Stimulated activated CD8-positive, alpha-beta memory T cell treated with anti-CD3 and anti-CD28 coated beads, Interleukin-12 subunit alpha, Interleukin-12 subunit beta, amount 100 ng/mL, for 4 hours (primary cell): ENCODE measurements around the gene MEGF11.

ENCODE experiments used
- DNase-seq: peaks from one replicate; pipeline ENCODE4 v3.0.0-alpha.2; 2020; ENCODE audit warnings: low read depth

MEGF11 gene

GRCh38 chr15:66114863-66115425 lies 138.6 kb downstream of the MEGF11 start:
- no peak for DNase-seq

GRCh38 chr15:66112388-66112787 lies 141.2 kb downstream of the MEGF11 start:
- DNase-seq: no peak

GRCh38 chr15:66111363-66111762 lies 142.2 kb downstream of the MEGF11 start:
- no peak for DNase-seq

- DNase-seq: no peak
Measured at GRCh38 chr15:66110864-66111263, 142.7 kb downstream of the MEGF11 start.

- no peak for DNase-seq
Measured at GRCh38 chr15:66109826-66110225, 143.7 kb downstream of the MEGF11 start.

DNA sequence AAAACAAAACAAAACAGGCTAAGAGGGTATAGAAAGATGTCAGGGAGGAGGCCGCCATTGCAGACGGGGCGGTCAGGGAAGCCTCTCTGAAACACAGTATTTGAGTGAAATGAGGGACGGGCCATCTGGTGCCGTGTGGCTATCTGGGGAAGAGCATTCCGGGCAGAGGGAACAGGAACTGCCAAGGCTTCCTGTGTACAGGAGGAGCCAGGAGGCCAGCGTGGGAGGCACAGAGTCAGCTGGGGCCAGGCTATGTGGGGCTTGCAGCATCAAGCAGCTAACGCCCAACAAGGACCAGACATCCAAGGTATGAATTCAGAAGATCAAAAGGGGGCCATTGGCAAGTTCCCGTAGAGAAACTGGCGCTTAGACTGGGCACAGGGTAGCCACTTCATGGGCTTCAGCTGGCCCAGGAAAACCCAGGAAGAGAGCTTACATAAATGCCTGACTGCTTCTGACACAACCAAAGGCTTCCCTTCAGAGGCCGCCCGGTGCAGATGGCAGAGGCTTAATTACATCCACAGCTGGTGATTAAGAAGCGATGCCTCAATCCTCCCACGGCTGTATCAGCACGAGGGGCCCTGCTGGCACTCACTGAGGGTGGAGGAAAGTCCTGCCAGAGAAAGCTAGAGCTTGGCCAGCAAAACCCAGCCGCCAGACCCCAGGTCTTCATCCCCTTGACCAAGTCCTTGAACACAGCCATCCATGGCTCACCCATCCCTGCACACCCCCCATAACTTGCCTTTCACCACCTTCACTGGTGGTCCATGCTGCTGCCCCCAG lies 144.9 kb downstream of the MEGF11 start:
- DNase-seq: no peak

GRCh38 chr15:66107070-66107469 lies 146.5 kb downstream of the MEGF11 start:
- no peak for DNase-seq

DNA sequence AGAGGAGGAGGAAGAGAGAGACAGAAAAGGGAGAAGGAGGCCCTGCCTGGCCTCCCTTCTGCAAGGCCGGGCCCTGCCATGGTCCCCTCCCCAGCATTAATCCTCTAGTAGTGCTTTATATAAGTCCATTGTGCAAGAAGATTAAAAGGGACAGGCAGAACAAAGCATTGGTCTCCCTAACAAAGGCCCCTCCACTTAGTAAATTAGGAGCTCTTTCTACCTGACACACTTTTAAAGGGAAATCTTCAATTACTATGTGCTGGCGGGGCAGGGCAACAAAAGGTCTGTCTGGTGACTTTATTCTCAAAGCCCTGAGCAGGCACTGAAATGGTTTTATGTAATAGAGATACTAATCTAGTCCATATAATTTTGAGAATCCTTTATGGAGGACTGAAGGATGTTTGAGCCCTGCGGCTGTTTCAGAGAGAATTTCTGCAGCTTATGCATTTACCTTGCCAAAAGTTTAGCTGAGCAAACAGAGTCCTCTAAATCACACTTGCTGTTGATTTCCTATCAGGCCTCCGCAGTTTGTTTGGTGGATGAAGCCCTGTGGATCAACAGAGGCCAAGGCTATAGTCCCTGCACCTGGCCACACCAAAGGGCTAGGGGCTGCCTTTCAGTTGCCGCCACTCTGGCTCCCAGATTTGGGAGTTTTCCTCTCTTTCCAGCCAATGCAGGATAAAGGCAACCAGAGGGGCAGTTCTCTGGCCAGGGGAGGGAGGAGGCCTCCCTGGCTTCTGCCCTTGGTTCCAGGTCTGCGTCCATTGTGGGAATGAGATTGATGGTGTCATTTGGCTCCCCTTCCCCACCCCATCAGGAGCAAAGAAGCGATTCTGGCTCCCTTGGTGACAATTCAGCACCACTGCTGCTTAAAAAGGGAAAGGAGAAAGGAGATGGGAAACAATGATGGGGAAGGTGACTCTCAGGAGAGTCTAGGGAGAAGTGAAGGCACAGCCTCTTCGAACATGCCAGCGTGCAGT lies 148.0 kb downstream of the MEGF11 start:
- no peak for DNase-seq

GRCh38 chr15:66103293-66103590 lies 150.3 kb downstream of the MEGF11 start:
- DNase-seq: no peak

- no peak for DNase-seq
Measured at GRCh38 chr15:66102563-66103292, 150.8 kb downstream of the MEGF11 start.

- no peak for DNase-seq
Measured at GRCh38 chr15:66101715-66102395, 151.7 kb downstream of the MEGF11 start.

- DNase-seq: no peak
Measured at GRCh38 chr15:66100761-66101160, 152.8 kb downstream of the MEGF11 start.

DNA sequence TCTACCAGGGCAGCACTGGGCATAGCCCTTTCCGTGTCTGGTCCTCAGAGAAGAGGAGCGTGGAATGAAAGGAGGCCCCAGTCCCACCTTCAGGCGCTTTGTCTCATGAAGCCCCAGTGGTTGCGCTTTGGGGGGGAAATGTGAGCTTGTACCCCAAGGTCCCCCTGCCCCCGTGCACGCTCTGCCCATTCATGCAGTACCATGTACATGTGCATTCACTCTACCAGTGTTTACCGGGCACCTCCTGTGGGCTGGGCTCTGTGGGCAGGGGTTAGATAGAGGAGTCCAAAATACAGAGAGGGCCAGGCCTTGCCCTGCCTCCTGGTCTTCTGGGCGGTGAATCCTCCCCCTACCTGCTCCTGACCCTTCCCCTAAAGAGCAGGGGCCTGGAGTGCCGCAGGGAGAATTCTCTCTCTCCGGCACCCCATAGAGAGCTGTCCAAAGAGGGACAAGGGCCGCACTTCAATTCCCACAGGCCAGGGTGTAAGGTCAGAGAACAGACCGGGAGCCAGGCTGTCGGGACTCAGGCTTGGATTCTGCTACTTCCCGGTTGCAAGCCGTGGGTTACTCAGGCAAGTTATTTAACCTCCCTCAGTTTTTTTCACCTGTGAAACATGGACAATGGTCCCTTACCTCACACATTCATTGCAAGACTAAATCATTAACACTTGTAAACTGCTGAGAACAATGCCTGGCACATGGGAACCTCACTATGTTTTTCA lies 153.4 kb downstream of the MEGF11 start:
- no peak for DNase-seq

GRCh38 chr15:66098022-66098363 lies 155.6 kb downstream of the MEGF11 start:
- DNase-seq: no peak

- no peak for DNase-seq
Measured at GRCh38 chr15:66097151-66098021, 156.2 kb downstream of the MEGF11 start.

DNA sequence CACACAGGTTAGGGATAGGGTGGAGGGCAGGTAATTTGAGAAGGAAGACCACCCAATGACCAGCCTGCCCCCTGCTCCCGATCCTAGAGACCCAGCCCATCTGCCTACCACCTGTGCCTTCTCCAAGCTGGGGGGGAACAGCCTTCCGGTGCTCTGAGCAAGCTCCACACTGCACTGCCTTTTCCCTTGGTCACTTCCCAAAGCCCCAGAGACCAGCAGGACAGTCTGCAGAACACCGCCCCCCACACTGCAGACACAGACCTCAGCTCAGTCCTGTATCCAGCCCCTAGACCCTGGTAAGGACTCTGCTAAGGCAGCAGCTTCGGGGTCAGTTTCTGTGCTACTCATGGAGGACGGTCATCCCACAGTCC lies 156.9 kb downstream of the MEGF11 start:
- DNase-seq: no peak

- no peak for DNase-seq
Measured at GRCh38 chr15:66095871-66096687, 157.5 kb downstream of the MEGF11 start.

- no peak for DNase-seq
Measured at GRCh38 chr15:66094331-66094730, 159.2 kb downstream of the MEGF11 start.
